Neuronal stem cell (in vitro differentiated cells): Measurements from ENCODE around the gene ATP5F1D.

Experiments used
- DNase-seq: peaks from one replicate; pipeline ENCODE4 v3.0.0-alpha.2; 2013; ENCODE audit warnings: low spot score
- H2AFZ ChIP-seq: one replicate; pipeline ENCODE4 v1.6.1; 2013; ENCODE audit warnings: mild to moderate bottlenecking, low read length, inconsistent platforms
- H2AK5ac ChIP-seq: 2 replicates; pipeline ENCODE4 v1.6.1; 2013; ENCODE audit warnings: low read depth, mild to moderate bottlenecking, inconsistent platforms, low read length, moderate library complexity, mixed read lengths
- H2BK120ac ChIP-seq: 2 replicates; pipeline ENCODE4 v1.6.1; 2013; ENCODE audit warnings: low read depth, mild to moderate bottlenecking, inconsistent platforms, low read length, moderate library complexity, mixed read lengths
- H2BK12ac ChIP-seq: one replicate; pipeline ENCODE4 v1.6.1; 2013; ENCODE audit warnings: low read length, inconsistent platforms
- H2BK15ac ChIP-seq: 2 replicates; pipeline ENCODE4 v1.6.1; 2013; ENCODE audit warnings: mild to moderate bottlenecking, low read length, inconsistent platforms, mixed read lengths
- H2BK5ac ChIP-seq: one replicate; pipeline ENCODE4 v1.6.1; 2013; ENCODE audit warnings: inconsistent platforms, mild to moderate bottlenecking, low read length, moderate library complexity
- H3K14ac ChIP-seq: one replicate; pipeline ENCODE4 v1.6.1; 2013; ENCODE audit warnings: low read length, inconsistent platforms
- H3K18ac ChIP-seq: 2 replicates; pipeline ENCODE4 v1.6.1; 2013; ENCODE audit warnings: low read length, inconsistent platforms
- H3K23ac ChIP-seq: 2 replicates; pipeline ENCODE4 v1.6.1; 2013; ENCODE audit warnings: low read depth, mild to moderate bottlenecking, mixed read lengths, low read length, inconsistent platforms; ENCODE audit not compliant: poor library complexity
- H3K27ac ChIP-seq: replicated peaks from 3 replicates; pipeline ENCODE4 v1.5.1; 2013; ENCODE audit warnings: low read length, inconsistent platforms
- H3K27me3 ChIP-seq, 3 experiments: 2 replicates each; pipeline ENCODE4 v1.6.1; 2013; ENCODE audit warnings: low read length in 3 of 3, mild to moderate bottlenecking in 2 of 3, inconsistent platforms in 1 of 3, low read depth in 1 of 3, mixed read lengths in 1 of 3, moderate library complexity in 1 of 3; ENCODE audit not compliant: control insufficient read depth in 3 of 3, insufficient read depth in 3 of 3
- H3K36me3 ChIP-seq, 2 donors: replicated peaks in 1 of 2; 2 replicates each; pipeline ENCODE4 v1.6.1; 2013; ENCODE audit warnings: low read length in 2 of 2; ENCODE audit not compliant: control insufficient read depth in 2 of 2, insufficient read depth in 2 of 2
- H3K4ac ChIP-seq: 2 replicates; pipeline ENCODE4 v1.6.1; 2013; ENCODE audit warnings: inconsistent platforms, mild to moderate bottlenecking, low read length, moderate library complexity
- H3K4me1 ChIP-seq, 2 donors: 1 replicate in 1 of 2; 2 replicates in 1 of 2; pipeline ENCODE4 v1.6.1; 2013; ENCODE audit warnings: low read length in 2 of 2, low read depth in 1 of 2; ENCODE audit not compliant: control insufficient read depth in 2 of 2, insufficient read depth in 1 of 2
- H3K4me2 ChIP-seq: one replicate; pipeline ENCODE4 v1.6.1; 2013; ENCODE audit warnings: mild to moderate bottlenecking, low read length, inconsistent platforms; ENCODE audit not compliant: insufficient read depth, poor library complexity, severe bottlenecking
- H3K4me3 ChIP-seq, 2 donors: 2 replicates each; pipeline ENCODE4 v1.5.1; 2013; ENCODE audit warnings: low read length in 2 of 2, mild to moderate bottlenecking in 2 of 2, inconsistent platforms in 1 of 2, moderate library complexity in 1 of 2
- H3K79me1 ChIP-seq: one replicate; pipeline ENCODE4 v1.6.1; 2013; ENCODE audit warnings: low read depth, mild to moderate bottlenecking, inconsistent platforms, low read length, moderate library complexity
- H3K9ac ChIP-seq: one replicate; pipeline ENCODE4 v1.6.1; 2013; ENCODE audit warnings: mild to moderate bottlenecking, low read depth, low read length, inconsistent platforms; ENCODE audit not compliant: poor library complexity
- H3K9me3 ChIP-seq, 2 donors: replicated peaks in 1 of 2; 2 replicates each; pipeline versions ENCODE3 to v1.6.1; 2013; ENCODE audit warnings: low read length in 2 of 2, mild to moderate bottlenecking in 2 of 2, inconsistent platforms in 1 of 2, low read depth in 1 of 2, mixed read lengths in 1 of 2, moderate library complexity in 1 of 2; ENCODE audit not compliant: control insufficient read depth in 2 of 2, insufficient read depth in 1 of 2
- H4K8ac ChIP-seq: one replicate; pipeline ENCODE4 v1.6.1; 2013; ENCODE audit warnings: low read depth, mild to moderate bottlenecking, inconsistent platforms, low read length, moderate library complexity
- H4K91ac ChIP-seq: one replicate; pipeline ENCODE4 v1.6.1; 2013; ENCODE audit warnings: low read length, low read depth, mild to moderate bottlenecking, inconsistent platforms; ENCODE audit not compliant: poor library complexity
- WGBS, 2 donors: extraction: QIAGEN DNeasy Blood & Tissue Kit; methylation state at CpG; one replicate each; pipeline ENCODE4 v1.1.7; 2013; ENCODE audit warnings: missing lambda C conversion rate in 2 of 2, mixed read lengths in 1 of 2; ENCODE audit not compliant: insufficient read length in 2 of 2, insufficient replicate concordance in 1 of 2; ENCODE audit errors: extremely low coverage in 2 of 2; 5-methylcytosine and 5-hydroxymethylcytosine counted together

The ATP5F1D gene

DNA sequence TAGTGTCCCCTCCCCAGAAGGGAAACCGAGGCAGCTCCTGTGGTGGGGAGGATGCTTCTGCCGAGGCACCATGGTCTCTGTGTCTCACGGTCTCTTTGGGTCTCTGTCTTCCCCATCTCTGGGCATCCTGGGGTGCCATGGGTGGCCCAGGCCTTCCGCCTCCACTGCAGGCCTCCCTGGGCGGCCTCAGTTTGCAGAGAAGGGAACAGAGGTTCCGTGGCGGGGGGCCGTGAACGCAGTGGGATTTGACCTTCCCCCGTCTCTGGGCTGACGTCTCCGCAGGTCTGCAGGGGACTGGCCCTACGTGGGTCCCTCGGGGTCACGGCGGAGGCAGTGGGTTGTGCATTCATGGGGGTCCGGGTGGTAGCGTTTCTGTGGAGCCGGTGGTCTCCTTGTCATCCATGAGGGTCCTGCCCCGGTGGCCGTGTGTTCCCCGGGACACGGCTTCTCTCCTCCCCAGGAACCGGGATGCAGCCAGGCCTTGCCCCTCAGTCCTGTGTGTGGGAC is 48.7 kb downstream of the ATP5F1D start:
- no CpG with 5 or more reads among the region's 24 CpGs for WGBS, 2 donors
- peaks cover 0 to 8% (median 2%) of the 10 kb centered on the region in 3 experiments for H3K27me3 ChIP-seq
- peak overlapping the region; percentile 83 for H3K18ac ChIP-seq
- no peak overlapping the region for H2BK120ac ChIP-seq
- H3K14ac ChIP-seq, result no peak overlapping the region
- no peaks in the 10 kb centered on the region for H3K36me3 ChIP-seq
- H3K23ac ChIP-seq, result peak overlapping the region; percentile 43
- peak overlapping the region; percentile 34 for H4K91ac ChIP-seq
- no peak overlapping the region for H3K4ac ChIP-seq
- H3K9me3 ChIP-seq, result no peaks in the 10 kb centered on the region
- H2BK15ac ChIP-seq, result peak overlapping the region; percentile 2
- H2BK12ac ChIP-seq, result no peak overlapping the region
- peak overlapping the region; percentile 9 for H3K9ac ChIP-seq
- no peak overlapping the region for H2AFZ ChIP-seq
- no peak overlapping the region for H4K8ac ChIP-seq
- no peak overlapping the region for H3K27ac ChIP-seq
- peak overlapping the region; percentile 86 for H2AK5ac ChIP-seq
- no peak overlapping the region for H3K4me3 ChIP-seq
- DNase-seq, result no peak
- H3K4me1 ChIP-seq, result peaks cover 12 to 16% of the 10 kb centered on the region in 2 donors
- peak overlapping the region; percentile 53 for H2BK5ac ChIP-seq
- H3K79me1 ChIP-seq, result peaks cover 35% of the 10 kb centered on the region
- H3K4me2 ChIP-seq, result no peak overlapping the region

DNA sequence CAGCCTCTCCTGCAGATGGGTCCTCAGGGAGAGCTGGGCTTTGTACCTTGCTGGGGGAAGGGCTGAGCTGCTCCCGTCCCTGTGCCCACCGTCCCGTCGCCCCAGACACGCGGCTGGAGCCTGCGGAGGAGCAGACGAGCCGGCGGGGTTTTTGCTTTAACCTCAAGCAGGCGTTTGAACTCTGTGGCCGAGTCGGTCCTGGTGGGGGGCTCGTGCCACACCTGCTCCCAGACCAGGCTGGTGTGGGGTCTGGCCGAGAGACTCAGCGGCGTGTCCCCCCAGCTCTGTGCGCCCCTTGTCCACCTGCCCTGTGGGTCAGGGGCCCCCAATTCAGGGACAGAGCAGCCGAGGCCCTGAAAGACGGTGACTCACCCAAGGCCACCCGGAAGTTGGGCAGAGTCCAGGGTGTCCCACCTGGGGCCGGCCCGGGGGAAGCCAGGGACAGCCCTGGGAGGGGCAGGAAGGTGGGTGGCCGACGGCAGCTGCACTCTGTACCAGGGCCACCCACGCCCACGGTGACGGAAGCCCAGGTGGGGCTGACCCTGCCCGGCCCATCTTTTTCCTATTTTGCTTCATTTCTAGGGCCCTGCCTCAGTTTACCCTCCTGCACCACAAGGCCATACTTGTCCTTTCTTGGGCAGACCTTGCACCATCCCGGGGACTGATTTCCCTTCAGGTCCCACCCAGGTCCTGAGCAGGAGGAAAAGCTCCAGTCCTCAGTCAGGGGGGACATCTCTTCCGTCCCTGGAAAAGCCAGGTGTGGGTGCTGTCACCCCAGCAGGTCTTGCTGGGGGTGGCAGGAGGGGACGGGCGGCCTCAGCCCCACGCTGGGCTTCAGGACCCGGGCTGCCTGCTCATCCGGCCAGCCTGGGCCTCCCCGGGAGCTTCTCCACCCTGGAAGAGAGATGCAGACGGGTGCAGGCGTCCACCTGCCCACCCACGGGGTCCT is 49.4 kb downstream of the ATP5F1D start:
- H3K23ac ChIP-seq, result peak overlapping the region; percentile 43
- H2BK120ac ChIP-seq, result no peak overlapping the region
- peak overlapping the region; percentile 9 for H3K9ac ChIP-seq
- H2AFZ ChIP-seq, result no peak overlapping the region
- H4K8ac ChIP-seq, result peak overlapping the region; percentile 23
- no peak overlapping the region for H3K4me3 ChIP-seq
- H3K27me3 ChIP-seq, result peaks cover 0 to 7% (median 0%) of the 10 kb centered on the region in 3 experiments
- no peak overlapping the region for H3K4ac ChIP-seq
- no peaks in the 10 kb centered on the region for H3K9me3 ChIP-seq
- no peak overlapping the region for H4K91ac ChIP-seq
- H2BK15ac ChIP-seq, result peak overlapping the region; percentile 2
- peaks cover 37% of the 10 kb centered on the region for H3K79me1 ChIP-seq
- H2AK5ac ChIP-seq, result peak overlapping the region; percentile 86
- H2BK12ac ChIP-seq, result peak overlapping the region; percentile 58
- H3K18ac ChIP-seq, result peak overlapping the region; percentile 83
- peak overlapping the region; percentile 13 for H2BK5ac ChIP-seq
- no CpG with 5 or more reads among the region's 40 CpGs for WGBS, 2 donors
- peaks cover 0 to under 1% of the 10 kb centered on the region in 2 donors for H3K36me3 ChIP-seq
- DNase-seq, result no peak
- H3K14ac ChIP-seq, result no peak overlapping the region
- no peak overlapping the region for H3K27ac ChIP-seq
- no peak overlapping the region for H3K4me2 ChIP-seq
- H3K4me1 ChIP-seq, result peaks cover 12 to 16% of the 10 kb centered on the region in 2 donors

DNA sequence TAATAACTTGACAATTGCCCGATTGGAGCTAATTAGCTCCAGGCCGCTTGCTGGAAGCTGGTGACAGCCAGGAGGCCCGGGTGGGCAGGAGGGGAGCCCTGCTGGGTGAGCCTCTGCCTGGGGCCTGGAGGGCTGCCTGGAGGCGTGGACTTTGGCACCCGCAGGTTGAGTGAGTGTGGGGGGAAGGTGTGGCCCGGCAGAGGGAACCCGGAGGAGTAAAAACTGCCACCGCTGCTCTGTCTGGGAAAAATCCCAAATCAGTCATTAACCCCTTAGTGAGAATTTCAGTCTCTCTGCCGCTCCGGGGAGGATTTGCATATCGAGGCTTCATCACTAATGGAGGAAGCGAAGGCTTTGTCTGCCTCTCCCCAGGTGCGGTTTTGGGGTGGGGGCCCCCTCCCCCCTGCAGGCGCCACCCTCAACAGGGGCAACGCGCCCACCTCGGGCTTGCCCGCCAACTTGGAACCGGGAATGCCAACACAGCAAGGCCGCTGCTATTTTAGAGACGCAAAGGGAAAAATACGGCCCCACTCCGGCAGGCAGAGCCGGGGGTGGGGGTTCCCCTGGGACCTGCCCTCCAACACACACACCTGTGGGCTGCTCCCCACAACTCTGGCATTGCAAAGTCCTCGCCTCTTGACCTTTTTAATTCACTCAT is 50.3 kb downstream of the ATP5F1D start:
- Histone ChIP-seq H3K4me1 (peaks cover 8 to 12% of the 10 kb centered on the region in 2 donors), H3K23ac (no peak overlapping the region), H3K4me3 (no peak overlapping the region), H2BK12ac (no peak overlapping the region), H4K8ac (no peak overlapping the region), H3K79me1 (peaks cover 35% of the 10 kb centered on the region), H4K91ac (no peak overlapping the region), H3K18ac (peak overlapping the region; percentile 35), H3K9me3 (no peaks in the 10 kb centered on the region), H3K4me2 (no peak overlapping the region), H2AK5ac (no peak overlapping the region), H2BK15ac (no peak overlapping the region), H2BK5ac (peak overlapping the region; percentile 30), H3K27ac (no peak overlapping the region), H3K4ac (no peak overlapping the region), H3K36me3 (peaks cover 0 to 3% of the 10 kb centered on the region in 2 donors), H3K14ac (no peak overlapping the region), H2AFZ (no peak overlapping the region), H2BK120ac (no peak overlapping the region), H3K9ac (no peak overlapping the region), H3K27me3 (peaks cover 0 to 8% (median 0%) of the 10 kb centered on the region in 3 experiments)
- WGBS, 2 donors, result no CpG with 5 or more reads among the region's 25 CpGs
- DNase-seq, result no peak
